HTR-8/SVneo (cell line): Measurements from ENCODE around the gene TMEM132E.

Experiments
- DNase-seq: peaks from one replicate; pipeline ENCODE4 v3.0.0; 2011; ENCODE audit warnings: low spot score, mixed read lengths; ENCODE audit not compliant: insufficient read length
- FAIRE-seq: peaks from 2 replicates; lab custom pipeline; 2011; peaks lifted over from hg19 to GRCh38; lab: Jason Lieb, UNC

Gene TMEM132E

DNA sequence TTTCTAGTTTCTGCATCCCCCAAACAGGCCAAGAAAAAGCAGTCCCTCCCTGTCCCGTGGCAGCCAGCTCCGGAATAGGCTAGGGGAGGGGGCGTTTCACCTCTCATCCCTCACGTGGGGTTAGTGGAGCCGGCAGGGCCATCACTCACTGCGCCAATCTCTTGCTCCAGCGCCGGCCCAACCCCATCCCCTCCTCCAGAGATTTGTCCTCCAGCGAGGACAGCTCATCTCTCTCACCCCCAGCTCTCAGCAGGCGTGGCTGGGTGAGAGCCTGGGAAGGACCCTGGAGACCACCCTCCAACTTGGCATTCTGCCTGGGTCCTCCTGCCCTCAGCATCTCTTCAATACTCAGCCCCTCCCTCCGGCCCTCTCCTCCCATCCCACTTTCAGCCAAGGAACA is 74.1 kb downstream of the TMEM132E start:
- FAIRE-seq, result no peak

DNA sequence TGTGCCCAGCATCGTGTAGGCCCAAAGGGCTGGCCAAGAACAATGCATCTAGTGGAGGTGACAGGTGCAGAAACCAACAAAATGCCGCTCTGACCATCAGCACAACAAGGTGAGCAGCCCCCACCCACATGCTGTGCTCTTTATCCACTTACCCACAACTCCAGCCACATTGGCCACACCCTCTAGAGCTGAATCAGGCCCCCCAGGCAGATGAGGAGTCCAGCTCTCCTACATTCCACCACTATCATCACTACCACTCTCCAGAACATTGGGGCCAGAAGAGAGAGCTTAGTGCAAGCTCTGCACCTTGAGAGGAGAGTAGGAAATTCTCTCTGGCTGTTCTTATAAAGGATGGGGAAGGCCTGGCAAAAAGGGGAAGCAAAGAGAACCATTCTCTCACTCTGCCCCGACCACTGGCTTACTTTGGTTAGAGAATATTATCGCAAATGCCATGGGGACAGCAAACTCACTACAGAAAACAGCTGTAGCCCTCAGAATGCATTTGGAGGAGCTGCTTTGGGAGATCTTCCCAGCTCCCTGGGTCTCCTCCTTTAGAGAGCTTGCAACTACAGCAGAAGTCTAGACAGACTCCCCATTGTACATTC is 75.0 kb downstream of the TMEM132E start:
- DNase-seq, result no peak
- FAIRE-seq, result no peak

More for the DNA sequence above, 74.1 kb downstream of the TMEM132E start:
- DNase-seq, result no peak

DNA sequence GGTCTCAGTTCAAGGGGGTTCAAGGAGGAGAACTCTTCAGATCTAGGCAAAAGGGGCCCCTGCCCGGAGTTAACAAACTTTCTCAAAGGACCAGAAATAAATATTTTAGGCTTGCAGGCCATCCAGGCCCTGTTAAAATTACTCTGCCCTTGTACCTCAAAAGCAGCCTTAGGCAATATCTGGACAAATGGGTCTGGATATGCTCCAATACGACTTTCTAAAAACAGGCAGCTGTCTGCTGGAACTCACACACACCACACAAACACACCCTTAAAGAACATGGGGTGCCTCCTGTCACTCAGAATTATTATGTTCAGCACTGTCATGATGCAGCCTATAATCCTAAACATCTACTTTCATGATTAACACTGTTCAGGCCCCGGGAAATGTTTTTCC is 75.5 kb downstream of the TMEM132E start:
- FAIRE-seq (no peak), DNase-seq (no peak)

DNA sequence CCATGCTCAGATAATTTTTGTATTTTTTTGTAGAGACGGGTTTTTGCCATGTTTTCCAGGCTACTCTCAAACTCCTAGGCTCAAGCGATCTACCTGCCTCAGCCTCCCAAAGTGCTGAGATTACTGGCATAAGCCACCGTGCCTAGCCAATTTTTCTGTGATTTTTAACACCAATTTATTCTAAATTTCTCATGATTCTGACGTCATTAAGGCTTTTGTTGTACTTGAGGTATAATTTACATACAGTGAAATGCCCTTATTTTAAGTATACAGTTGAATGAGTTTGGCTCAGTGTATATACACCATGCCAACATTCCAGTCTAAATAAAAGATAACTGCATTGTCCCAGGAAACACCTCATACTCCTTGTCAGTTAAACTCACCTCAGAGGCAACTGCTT is 77.4 kb downstream of the TMEM132E start:
- FAIRE-seq (no peak), DNase-seq (no peak)

DNA sequence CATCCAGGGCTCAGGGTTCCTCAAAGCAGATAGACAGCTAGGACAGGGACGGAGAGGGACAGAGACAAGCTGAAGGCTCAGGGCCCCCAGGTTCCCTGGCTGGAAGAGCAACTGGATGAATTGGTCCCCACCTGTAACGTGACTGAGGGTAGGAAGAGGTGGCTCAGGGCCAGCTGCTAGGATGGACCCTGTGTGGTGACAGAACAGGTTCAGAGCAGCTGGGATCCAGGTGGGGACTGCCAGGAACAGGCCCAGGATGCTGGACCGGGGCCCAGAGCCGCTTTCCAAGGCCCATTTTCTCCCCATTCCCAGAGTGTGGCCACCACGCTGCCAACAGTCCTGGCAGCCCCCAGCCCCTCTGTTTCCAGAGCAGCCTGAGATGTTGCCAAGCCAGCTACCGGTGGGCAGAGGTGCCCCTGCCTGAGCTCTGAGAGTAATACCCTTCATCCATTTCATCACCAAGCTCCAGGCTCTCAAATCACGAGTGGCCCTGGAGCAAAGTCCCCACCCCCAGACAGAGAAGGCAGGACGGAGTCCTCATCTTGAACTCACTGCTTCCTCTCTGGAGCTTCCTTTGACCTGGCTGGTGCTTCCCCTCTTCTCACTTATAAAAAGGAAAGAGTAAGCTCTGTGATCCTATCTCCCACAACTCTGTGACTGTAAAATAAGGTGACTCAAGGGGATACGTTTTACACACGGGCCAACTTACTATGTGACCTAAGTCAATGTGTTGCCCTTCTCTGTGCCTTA is 79.6 kb downstream of the TMEM132E start:
- FAIRE-seq, result no peak
- DNase-seq, result no peak

- FAIRE-seq (no peak), DNase-seq (no peak)
Measured at GRCh38 chr17:34663714-34664113, 84.3 kb downstream of the TMEM132E start.

- DNase-seq (no peak), FAIRE-seq (no peak)
Measured at GRCh38 chr17:34665150-34665806, 85.9 kb downstream of the TMEM132E start.

DNA sequence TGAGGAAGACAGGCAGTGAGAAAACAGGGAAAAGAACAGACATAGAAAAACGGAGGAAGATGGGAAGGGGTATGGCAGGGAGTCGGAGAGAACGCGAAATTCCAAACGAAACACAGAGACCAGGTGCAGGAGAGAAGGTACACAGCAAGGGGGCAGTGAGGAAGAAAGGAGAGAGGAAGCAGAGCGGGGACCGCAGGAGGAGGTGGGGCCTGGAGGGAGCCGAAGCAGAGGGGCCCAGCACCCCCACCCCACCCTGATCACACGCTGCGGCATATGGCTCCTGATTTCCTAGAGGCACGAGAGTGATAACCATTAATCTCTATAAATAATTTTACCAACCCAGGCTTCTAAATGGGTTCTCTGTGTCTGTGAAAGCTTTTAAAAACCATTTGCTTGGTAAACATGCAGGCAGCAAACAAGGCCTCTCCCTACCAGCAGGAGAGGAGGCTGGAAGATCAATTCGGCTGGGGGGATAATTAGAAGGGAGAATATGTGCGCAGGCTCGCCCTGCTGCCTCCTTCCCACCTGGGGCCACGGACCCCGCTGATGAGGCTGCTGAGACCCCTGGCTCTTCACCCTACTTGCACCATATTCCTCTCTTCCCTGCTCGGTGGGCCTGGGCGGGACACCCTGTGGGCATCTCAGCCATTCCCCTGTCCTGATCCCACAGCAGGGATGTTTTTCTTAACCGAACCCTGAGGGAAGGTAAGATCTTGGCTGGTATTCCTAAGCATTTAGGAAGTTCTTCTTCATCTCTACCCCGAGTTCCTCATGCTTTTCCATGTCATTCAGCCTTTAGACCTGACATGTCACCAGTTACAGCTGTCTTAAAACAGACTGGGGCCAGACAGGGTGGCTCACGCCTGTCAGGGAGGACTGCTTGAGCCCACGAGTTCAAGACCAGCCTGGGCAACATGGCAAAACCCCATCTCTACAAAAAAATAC is 86.7 kb downstream of the TMEM132E start:
- no peak for FAIRE-seq

GRCh38 chr17:34667656-34668055 is 88.3 kb downstream of the TMEM132E start:
- FAIRE-seq, result no peak
- DNase-seq, result no peak

More for the DNA sequence above, 86.7 kb downstream of the TMEM132E start:
- no peak for DNase-seq

DNA sequence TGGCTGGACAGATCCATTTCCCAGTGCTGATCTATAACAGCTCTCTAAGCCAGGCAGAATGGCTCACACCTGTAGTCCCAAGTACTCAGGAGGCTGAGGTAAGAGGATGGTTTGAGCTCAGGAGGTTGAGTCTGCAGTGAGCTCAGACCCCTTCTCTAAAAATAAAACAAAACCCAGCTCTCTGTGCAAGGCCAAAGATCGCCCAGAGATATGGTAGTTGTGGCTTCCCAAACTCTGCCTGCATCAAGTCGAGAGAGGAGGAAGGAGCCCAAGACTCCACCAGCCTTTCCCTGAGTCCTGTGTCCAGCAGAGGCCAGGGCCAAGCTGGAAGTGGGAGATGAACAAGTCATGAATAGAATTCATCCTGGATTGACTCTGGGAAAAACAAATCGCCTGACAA is 88.8 kb downstream of the TMEM132E start:
- FAIRE-seq (no peak), DNase-seq (no peak)

DNA sequence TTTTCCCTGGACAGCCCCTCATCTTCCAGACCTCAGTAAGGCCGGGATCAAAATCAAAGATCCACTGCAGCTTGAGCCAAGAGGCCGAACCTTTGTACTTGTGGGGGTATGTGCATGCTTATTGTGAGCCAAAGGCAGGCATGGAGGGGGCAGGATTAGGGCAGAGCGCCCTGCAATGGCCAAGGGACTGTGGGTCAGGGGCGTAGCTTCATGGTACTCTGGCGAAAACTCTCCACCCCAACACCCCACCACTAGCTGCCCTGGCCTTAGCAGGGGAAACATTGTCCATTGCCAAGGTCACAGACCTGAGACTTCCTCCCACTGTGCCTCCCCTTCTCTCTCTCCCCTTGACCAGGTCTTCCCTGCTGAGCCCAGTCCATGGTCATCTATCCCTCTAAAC is 90.1 kb downstream of the TMEM132E start:
- no peak for FAIRE-seq

DNA sequence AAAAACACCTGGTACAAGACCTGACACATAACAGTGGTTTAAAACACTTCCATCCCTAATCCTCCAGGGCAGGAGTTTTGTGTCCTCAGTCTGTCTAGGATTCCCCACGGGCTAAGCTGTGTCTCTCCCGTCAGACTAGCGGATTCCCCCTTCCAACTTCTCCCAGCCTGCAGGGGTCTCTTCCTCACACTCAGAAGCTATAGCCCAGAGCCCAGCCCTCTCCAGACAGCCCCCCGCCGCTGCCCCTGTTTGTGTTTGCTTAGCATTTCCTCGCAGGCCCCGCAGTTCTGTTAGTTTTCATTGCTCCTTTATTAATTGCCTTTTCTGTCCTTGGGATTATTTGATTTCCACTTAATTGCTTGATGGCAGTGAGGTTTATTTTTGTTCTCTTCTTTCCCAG is 91.2 kb downstream of the TMEM132E start:
- DNase-seq (no peak), FAIRE-seq (no peak)

More for the DNA sequence above, 90.1 kb downstream of the TMEM132E start:
- DNase-seq, result no peak

DNA sequence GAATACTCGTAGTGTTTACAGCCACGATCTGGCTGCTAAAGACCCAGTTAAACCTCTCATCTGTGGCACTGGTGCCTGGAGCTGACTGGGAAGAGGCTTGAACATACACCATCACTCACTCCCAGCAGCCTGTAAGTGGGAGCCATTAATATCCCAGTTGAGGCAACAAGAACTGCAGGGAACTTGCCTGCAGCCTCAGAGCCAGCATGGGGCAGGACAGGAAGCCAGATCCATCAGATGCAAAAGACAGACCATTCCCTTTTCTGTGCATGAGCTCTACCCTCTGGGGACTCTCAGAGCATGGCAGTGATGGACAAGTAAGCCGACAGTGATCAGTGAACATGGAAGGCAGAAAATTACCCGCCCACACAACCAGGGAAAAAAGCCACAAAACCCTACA is 91.8 kb downstream of the TMEM132E start:
- DNase-seq (no peak), FAIRE-seq (no peak)

- FAIRE-seq (no peak), DNase-seq (no peak)
Measured at GRCh38 chr17:34672176-34672785, 92.9 kb downstream of the TMEM132E start.

GRCh38 chr17:34673516-34673915 is 94.1 kb downstream of the TMEM132E start:
- DNase-seq, result no peak
- no peak for FAIRE-seq

- FAIRE-seq (no peak), DNase-seq (no peak)
Measured at GRCh38 chr17:34673995-34674890, 94.9 kb downstream of the TMEM132E start.

- FAIRE-seq (no peak), DNase-seq (no peak)
Measured at GRCh38 chr17:34675143-34675542, 95.8 kb downstream of the TMEM132E start.

- FAIRE-seq (no peak), DNase-seq (no peak)
Measured at GRCh38 chr17:34675605-34676004, 96.2 kb downstream of the TMEM132E start.

- no peak for FAIRE-seq
- DNase-seq, result no peak
Measured at GRCh38 chr17:34680151-34680550, 100.8 kb downstream of the TMEM132E start.
